IPS-11a (cell line): ENCODE measurements around the gene SNRNP200.

Experiments
- H3K4me3 ChIP-seq: one replicate; pipeline ENCODE4 v1.5.1; 2013; ENCODE audit warnings: low read depth, low read length, control low read depth

Gene SNRNP200

GRCh38 chr2:96251721-96252292, 53.5 kb downstream of the SNRNP200 start:
- no peak overlapping the region for H3K4me3 ChIP-seq

- no peak overlapping the region for H3K4me3 ChIP-seq
Measured at GRCh38 chr2:96250188-96250587, 55.2 kb downstream of the SNRNP200 start.

- no peak overlapping the region for H3K4me3 ChIP-seq
Measured at GRCh38 chr2:96249654-96250053, 55.7 kb downstream of the SNRNP200 start.

GRCh38 chr2:96248624-96249023, 56.7 kb downstream of the SNRNP200 start:
- no peak overlapping the region for H3K4me3 ChIP-seq

- H3K4me3 ChIP-seq, result no peak overlapping the region
Measured at GRCh38 chr2:96247896-96248295, 57.5 kb downstream of the SNRNP200 start.

- no peak overlapping the region for H3K4me3 ChIP-seq
Measured at GRCh38 chr2:96247009-96247408, 58.3 kb downstream of the SNRNP200 start.

GRCh38 chr2:96245609-96246390, 59.5 kb downstream of the SNRNP200 start:
- H3K4me3 ChIP-seq, result no peak overlapping the region

- no peak overlapping the region for H3K4me3 ChIP-seq
Measured at GRCh38 chr2:96243843-96244242, 61.5 kb downstream of the SNRNP200 start.

- no peak overlapping the region for H3K4me3 ChIP-seq
Measured at GRCh38 chr2:96241900-96242611, 63.3 kb downstream of the SNRNP200 start.

- H3K4me3 ChIP-seq, result no peak overlapping the region
Measured at GRCh38 chr2:96241227-96241626, 64.1 kb downstream of the SNRNP200 start.

- H3K4me3 ChIP-seq, result no peak overlapping the region
Measured at GRCh38 chr2:96240341-96241038, 64.9 kb downstream of the SNRNP200 start.

GRCh38 chr2:96239745-96240264, 65.5 kb downstream of the SNRNP200 start:
- no peak overlapping the region for H3K4me3 ChIP-seq

- no peak overlapping the region for H3K4me3 ChIP-seq
Measured at GRCh38 chr2:96239091-96239490, 66.3 kb downstream of the SNRNP200 start.

GRCh38 chr2:96238266-96238665, 67.1 kb downstream of the SNRNP200 start:
- H3K4me3 ChIP-seq, result no peak overlapping the region

GRCh38 chr2:96236882-96237281, 68.5 kb downstream of the SNRNP200 start:
- no peak overlapping the region for H3K4me3 ChIP-seq

GRCh38 chr2:96233880-96234316, 71.4 kb downstream of the SNRNP200 start:
- H3K4me3 ChIP-seq, result no peak overlapping the region

GRCh38 chr2:96233436-96233835, 71.9 kb downstream of the SNRNP200 start:
- H3K4me3 ChIP-seq, result no peak overlapping the region

- H3K4me3 ChIP-seq, result no peak overlapping the region
Measured at GRCh38 chr2:96231316-96231715, 74.0 kb downstream of the SNRNP200 start.

- no peak overlapping the region for H3K4me3 ChIP-seq
Measured at GRCh38 chr2:96225016-96225533, 80.3 kb downstream of the SNRNP200 start.
